Upper lobe of left lung (tissue), 6 donors: Measurements from ENCODE around the gene DDX11. TPM values are rescaled to one million over a fixed set of nuclear protein-coding genes. Genes with fewer than 3 reads are reported as not detected.
A peak's percentile ranks its signal among the peaks of the same experiment; 100 is the strongest.
"Not testable (repeated sequence)": the region's sequence is repeated elsewhere in the genome, so short reads cannot be mapped to it uniquely, and the experiment has no call there.

Source experiments
- ATAC-seq, 2 donors: fragments of 200-7000 bp; cut with Tn5 transposase; one replicate each; pipeline ENCODE4 v1.9.1; 2022; ENCODE audit warnings: mild to moderate bottlenecking in 2 of 2, moderate library complexity in 2 of 2; ENCODE audit not compliant: low FRiP score in 2 of 2
- DNase-seq, 2 donors: peaks; one replicate each; pipeline ENCODE4 v3.0.0-alpha.2; 2019 to 2020
- H3K27ac ChIP-seq, 4 donors: fragments of 200-600 bp; sonication (generic); one replicate each; pipeline ENCODE4 v1.5.1; 2016 to 2019
- H3K27me3 ChIP-seq, 4 donors: fragments of 200-600 bp; sonication (generic); one replicate each; pipeline ENCODE4 v1.5.1; 2017 to 2019
- H3K36me3 ChIP-seq, 4 donors: fragments of 200-600 bp; sonication (generic); one replicate each; pipeline ENCODE4 v1.5.1; 2016 to 2019
- H3K4me1 ChIP-seq, 4 donors: fragments of 200-600 bp; sonication (generic); one replicate each; pipeline ENCODE4 v1.5.1; 2018 to 2019
- H3K4me3 ChIP-seq, 4 donors: fragments of 200-600 bp; sonication (generic); one replicate each; pipeline ENCODE4 v1.5.1; 2017 to 2019; ENCODE audit warnings: mild to moderate bottlenecking in 2 of 4, moderate library complexity in 1 of 4
- H3K9me3 ChIP-seq, 4 donors: fragments of 200-600 bp; sonication (generic); one replicate each; pipeline ENCODE4 v1.5.1; 2018 to 2019
- EP300 ChIP-seq, 4 donors: sonication (generic); formaldehyde crosslinking; IDR thresholded peaks; one replicate each; pipeline ENCODE4 v1.5.1; 2017; ENCODE audit warnings: antibody characterized with exemption in 4 of 4, control low read depth in 2 of 4
- POLR2A ChIP-seq, 4 donors: fragments of 450-650 bp; IDR thresholded peaks; one replicate each; pipeline ENCODE4 v1.5.1; 2016 to 2017; ENCODE audit warnings: antibody characterized with exemption in 4 of 4, mild to moderate bottlenecking in 2 of 4
- POLR2AphosphoS5 ChIP-seq, 2 donors: sonication (generic); formaldehyde crosslinking; IDR thresholded peaks; one replicate each; pipeline ENCODE4 v1.5.1; 2017; ENCODE audit warnings: antibody characterized with exemption in 2 of 2
- WGBS, 2 donors: methylation state at CpG; one replicate each; pipeline ENCODE4 v1.1.5; 2017 to 2018; 5-methylcytosine and 5-hydroxymethylcytosine counted together
- total RNA-seq, 6 donors: library from RNA; depleted of rRNA in 4 of 6; stranded (reverse); fragments of >200 nt in 4 of 6; gene quantifications; one replicate each; pipeline versions ENCODE4 v1.1.0 to v1.2.1, GENCODE V29; 2016 to 2021
- TF ChIP-seq, protein P1 (sequence below), 6 experiments: fragments of 450-650 bp in 4 of 6; fragments of 200-600 bp in 2 of 6; sonication (generic) in 2 of 6; IDR thresholded peaks; one replicate each; pipeline ENCODE4 v1.5.1; 2016 to 2019; ENCODE audit warnings: antibody characterized with exemption in 6 of 6
- donor health status: DM: no; HTN: no; CAD: no; lungs with moderate emphysema.
- donor health status: DM: no; HTN: yes; CAD: no; lungs with severe emphysema.

DDX11 gene
- total RNA-seq, 6 donors from 2014 or later: 13.9 to 117 (median 23.0) TPM

DNA sequence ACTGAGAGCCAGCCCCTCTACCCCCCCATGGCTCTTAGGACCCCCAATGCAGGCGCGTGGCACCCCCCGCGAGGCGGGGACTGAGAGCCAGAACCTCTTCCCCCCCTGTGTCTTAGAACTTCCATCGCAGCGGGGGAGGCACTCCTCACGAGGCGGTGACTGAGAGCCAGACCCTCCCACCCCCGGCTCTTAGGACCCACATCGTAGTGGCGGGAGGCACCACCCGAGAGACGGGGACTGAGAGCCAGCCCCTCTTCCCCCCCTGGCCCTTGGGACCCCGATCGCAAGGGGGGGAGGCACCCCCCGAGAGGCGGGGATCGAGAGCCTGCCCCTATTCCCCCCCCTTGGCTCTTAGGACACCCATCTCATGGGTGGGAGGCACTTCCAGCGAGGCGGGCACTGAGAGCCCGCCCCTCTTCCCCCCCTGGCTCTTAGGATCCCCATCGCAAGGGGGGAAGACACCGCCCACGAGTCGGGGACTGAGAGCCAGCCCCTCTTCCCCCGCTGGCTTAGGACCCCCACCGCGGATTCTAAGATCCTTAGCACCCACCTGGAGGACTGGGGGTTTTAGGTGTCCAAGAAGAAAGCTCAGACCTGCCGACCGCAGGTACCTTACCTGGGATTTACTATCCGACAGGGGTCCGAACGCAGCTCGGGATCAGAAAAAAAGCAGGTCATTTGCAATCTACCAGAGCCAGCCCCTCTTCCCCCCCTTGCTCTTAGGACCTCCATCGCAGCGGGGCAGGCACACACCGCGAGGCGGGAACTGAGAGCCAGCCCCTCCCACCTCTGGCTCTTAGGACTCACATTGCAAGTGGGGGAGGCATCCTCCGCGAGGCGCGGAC is 44.9 kb downstream of the DDX11 start:
- H3K4me3 ChIP-seq: peak overlapping the region in 3 of 4 donors; percentile 9 to 42 (median 23)
- peak; percentile 65 to 75 for ATAC-seq
- 28 to 40% methylated on average over 2 to 31 of the region's 44 CpGs for WGBS, 2 donors
- no peaks in the 10 kb centered on the region for H3K36me3 ChIP-seq
- H3K4me1 ChIP-seq: peaks cover 18 to 30% (median 22%) of the 10 kb centered on the region in 4 donors
- TF ChIP-seq POLR2A (IDR thresholded peaks at IDR 0.05): no peak
- no peak for TF ChIP-seq POLR2AphosphoS5 (IDR thresholded peaks at IDR 0.05)
- no peak for TF ChIP-seq EP300 (IDR thresholded peaks at IDR 0.05)
- TF ChIP-seq, protein P1, sequence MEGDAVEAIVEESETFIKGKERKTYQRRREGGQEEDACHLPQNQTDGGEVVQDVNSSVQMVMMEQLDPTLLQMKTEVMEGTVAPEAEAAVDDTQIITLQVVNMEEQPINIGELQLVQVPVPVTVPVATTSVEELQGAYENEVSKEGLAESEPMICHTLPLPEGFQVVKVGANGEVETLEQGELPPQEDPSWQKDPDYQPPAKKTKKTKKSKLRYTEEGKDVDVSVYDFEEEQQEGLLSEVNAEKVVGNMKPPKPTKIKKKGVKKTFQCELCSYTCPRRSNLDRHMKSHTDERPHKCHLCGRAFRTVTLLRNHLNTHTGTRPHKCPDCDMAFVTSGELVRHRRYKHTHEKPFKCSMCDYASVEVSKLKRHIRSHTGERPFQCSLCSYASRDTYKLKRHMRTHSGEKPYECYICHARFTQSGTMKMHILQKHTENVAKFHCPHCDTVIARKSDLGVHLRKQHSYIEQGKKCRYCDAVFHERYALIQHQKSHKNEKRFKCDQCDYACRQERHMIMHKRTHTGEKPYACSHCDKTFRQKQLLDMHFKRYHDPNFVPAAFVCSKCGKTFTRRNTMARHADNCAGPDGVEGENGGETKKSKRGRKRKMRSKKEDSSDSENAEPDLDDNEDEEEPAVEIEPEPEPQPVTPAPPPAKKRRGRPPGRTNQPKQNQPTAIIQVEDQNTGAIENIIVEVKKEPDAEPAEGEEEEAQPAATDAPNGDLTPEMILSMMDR (IDR thresholded peaks at IDR 0.05): no peak
- peaks cover 0 to 28% (median 6%) of the 10 kb centered on the region in 4 donors for H3K27me3 ChIP-seq
- no peaks in the 10 kb centered on the region for H3K9me3 ChIP-seq
- DNase-seq: peak in 1 of 2 donors; percentile 80
- no peak overlapping the region for H3K27ac ChIP-seq

DNA sequence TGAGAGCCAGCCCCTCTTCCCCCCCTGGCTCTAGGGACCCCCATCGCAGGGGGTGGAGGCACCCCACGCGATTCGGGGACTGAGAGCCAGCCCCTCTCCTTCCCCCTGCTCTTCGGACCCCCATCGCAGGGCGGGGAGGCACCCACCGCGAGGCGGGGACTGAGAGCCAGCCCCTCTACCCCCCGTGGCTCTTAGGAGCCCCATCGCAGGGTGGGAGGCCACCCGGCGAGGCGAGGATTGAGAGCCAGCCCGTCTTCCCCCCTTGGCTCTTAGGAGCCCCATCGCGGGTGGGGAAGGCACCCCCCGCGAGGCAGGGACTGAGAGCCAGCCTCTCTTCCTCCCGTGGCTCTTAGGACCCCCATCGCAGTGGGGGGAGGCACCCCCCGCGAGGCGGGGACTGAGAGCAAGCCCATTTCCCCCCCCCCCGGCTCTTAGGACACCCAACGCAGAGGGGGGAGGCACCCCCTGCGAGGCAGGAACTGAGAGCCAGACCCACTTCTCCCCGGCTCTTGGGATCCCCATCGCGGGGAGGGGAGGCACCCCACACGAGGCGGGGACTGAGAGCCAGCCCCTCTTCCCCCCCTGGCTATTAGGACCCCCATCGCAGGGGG is 45.6 kb downstream of the DDX11 start:
- ATAC-seq: peak in 1 of 2 donors; percentile 68
- Histone ChIP-seq H3K9me3 (no peaks in the 10 kb centered on the region), H3K27me3 (peaks cover 0 to 28% (median 6%) of the 10 kb centered on the region in 4 donors), H3K4me3 (peak overlapping the region in 3 of 4 donors; percentile 9 to 42 (median 23)), H3K27ac (no peak overlapping the region), H3K4me1 (peaks cover 18 to 30% (median 22%) of the 10 kb centered on the region in 4 donors), H3K36me3 (no peaks in the 10 kb centered on the region)
- peak in 1 of 2 donors; percentile 70 for DNase-seq
- WGBS, 2 donors: 20 to 52% methylated on average over 1 to 6 of the region's 34 CpGs
- no peak for TF ChIP-seq EP300 (IDR thresholded peaks at IDR 0.05)
- TF ChIP-seq POLR2AphosphoS5 (IDR thresholded peaks at IDR 0.05): no peak
- TF ChIP-seq, protein P1 (IDR thresholded peaks at IDR 0.05): no peak
- TF ChIP-seq POLR2A (IDR thresholded peaks at IDR 0.05): no peak

DNA sequence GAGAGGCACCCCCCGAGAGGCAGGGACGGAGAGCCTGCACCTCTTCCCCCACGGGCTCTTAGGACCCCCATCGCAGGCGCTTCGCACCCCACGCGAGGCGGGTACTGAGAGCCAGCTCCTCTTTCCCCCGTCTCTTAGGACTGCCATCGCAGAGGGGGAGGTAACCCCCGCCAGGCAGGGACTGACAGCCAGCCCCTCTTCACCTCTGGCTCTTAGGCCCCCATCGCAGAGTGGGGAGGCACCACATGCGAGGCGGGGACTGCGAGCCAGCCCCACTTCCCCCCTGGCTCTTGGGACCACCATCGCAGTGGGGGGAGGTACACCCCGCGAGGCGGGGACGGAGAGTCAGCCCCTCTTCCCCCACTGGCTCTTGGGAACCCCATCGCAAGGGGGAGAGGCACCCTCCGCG is 46.1 kb downstream of the DDX11 start:
- DNase-seq (no peak), ATAC-seq (no peak)
- Histone ChIP-seq H3K4me3 (no peak overlapping the region), H3K4me1 (peaks cover 18 to 30% (median 22%) of the 10 kb centered on the region in 4 donors), H3K27me3 (peaks cover 0 to 28% (median 6%) of the 10 kb centered on the region in 4 donors), H3K36me3 (no peaks in the 10 kb centered on the region), H3K9me3 (no peaks in the 10 kb centered on the region), H3K27ac (no peak overlapping the region)
- WGBS, 2 donors: no CpG with 5 or more reads among the region's 24 CpGs
- TF ChIP-seq, protein P1 (IDR thresholded peaks at IDR 0.05): no peak
- TF ChIP-seq POLR2AphosphoS5 (IDR thresholded peaks at IDR 0.05): no peak
- TF ChIP-seq EP300 (IDR thresholded peaks at IDR 0.05): no peak
- TF ChIP-seq POLR2A (IDR thresholded peaks at IDR 0.05): no peak

DNA sequence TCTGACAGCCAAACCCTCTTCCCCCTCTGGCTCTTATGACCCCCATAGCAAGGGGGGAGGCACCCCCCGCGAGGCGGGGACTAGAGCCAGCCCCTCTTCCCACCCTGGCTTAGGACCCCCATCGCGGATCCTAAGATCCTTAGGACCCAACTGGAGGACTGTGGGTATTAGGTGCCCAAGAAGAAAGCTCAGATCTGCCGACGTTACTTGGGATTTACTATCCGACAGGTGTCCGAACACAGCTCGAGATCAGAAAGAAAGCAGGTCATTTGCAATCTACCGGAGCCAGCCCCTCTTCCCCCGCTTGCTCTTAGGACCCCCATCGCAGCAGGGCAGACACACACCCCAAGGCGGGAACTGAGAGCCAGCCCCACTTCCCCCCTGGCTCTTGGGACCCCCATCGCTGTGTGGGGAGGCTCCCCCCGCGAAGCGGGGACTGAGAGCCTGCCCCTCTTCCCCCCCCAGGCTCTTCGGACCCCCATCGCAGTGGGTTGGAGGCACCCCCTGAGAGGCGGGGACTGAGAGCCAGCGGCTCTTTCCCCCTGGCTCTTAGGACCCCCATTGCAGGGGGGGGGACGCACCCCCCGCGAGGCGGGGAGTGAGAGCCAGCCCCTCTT is 46.8 kb downstream of the DDX11 start:
- TF ChIP-seq POLR2AphosphoS5 (IDR thresholded peaks at IDR 0.05) (no peak), POLR2A (IDR thresholded peaks at IDR 0.05) (no peak), EP300 (IDR thresholded peaks at IDR 0.05) (no peak)
- TF ChIP-seq, protein P1 (IDR thresholded peaks at IDR 0.05): no peak
- Histone ChIP-seq H3K36me3 (no peaks in the 10 kb centered on the region), H3K27ac (no peak overlapping the region), H3K9me3 (no peaks in the 10 kb centered on the region), H3K4me1 (peaks cover 18 to 30% (median 22%) of the 10 kb centered on the region in 4 donors), H3K27me3 (peaks cover 0 to 28% (median 6%) of the 10 kb centered on the region in 4 donors), H3K4me3 (no peak overlapping the region)
- 4% methylated on average over 9 of the region's 26 CpGs; no CpG with 5 or more reads in 1 of the 2 donors for WGBS, 2 donors
- no peak for ATAC-seq
- peak in 1 of 2 donors; percentile 50 for DNase-seq

DNA sequence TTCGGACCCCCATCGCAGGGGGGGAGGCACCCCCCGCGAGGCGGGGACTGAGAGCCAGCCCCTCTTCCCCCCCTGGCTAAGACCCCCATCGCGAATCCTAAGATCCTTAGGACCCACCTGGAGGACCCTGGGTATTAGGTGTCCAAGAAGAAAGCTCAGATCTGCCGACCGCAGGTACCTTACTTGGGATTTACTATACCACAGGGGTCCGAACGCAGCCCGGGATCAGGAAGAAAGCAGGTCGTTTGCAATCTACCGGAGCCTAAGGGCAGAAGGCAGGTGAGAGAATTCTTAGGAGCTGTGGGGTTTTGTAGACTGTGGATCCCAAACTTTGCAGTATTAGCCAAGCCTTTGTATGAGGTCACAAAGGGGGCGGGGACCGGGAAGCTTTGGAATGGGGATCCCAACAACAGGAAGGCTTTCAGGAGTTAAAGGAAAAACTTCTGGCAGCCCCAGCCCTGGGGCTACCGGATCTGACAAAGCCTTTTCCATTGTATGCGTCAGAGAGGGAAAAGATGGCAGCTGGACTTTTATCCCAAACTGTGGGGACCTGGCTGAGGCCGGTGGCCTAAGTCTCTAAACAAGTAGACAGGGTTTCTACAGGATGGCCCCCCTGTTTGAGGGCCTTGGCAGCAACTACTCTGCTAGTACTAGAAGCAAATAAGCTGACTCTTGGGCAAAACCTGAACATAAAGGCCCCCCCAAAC is 47.5 kb downstream of the DDX11 start:
- not testable (repeated sequence) for ATAC-seq, H3K4me3 ChIP-seq, H3K9me3 ChIP-seq, H3K27ac ChIP-seq, DNase-seq, H3K36me3 ChIP-seq
- Histone ChIP-seq H3K4me1 (peaks cover 18 to 30% (median 22%) of the 10 kb centered on the region in 4 donors), H3K27me3 (peaks cover 0 to 28% (median 6%) of the 10 kb centered on the region in 4 donors)
- 55 to 56% methylated on average over 7 to 10 of the region's 19 CpGs for WGBS, 2 donors
